GM18873 (cell line): ENCODE data around the gene PTGDR2.

Experiments
- ATAC-seq: cut with Tn5 transposase; IDR thresholded peaks from one replicate; pipeline ENCODE4 v1.9.1; 2021; ENCODE audit warnings: mild to moderate bottlenecking, moderate library complexity, moderate number of reproducible peaks; ENCODE audit not compliant: unreplicated experiment, low FRiP score

The PTGDR2 gene

DNA sequence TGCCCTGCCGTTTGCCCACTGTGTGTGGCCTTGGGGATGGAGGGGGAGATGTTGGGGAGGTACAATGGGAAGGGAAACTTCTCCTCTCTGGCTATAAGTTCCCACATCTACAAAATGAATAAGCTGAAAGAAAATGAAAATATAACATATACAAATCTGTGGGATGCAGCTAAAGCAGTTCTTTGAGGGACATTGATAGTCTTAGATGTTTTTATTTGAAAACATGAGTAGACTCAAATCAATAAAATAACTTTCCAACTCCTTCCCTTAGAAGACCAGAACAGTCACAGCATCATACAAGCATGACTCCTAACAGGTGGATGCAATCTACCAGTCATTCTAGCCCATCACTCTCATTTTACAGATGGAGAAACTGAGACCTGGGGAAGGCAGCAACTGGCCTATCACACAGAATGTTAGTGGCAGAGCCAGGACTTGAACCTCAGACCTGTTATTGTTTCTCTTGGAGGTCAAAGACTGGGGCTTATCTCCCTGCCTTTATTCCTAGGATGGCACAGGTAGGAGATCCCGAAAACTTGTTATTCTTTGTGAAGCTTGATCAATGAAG, 39.1 kb downstream of the PTGDR2 start:
- no peak for ATAC-seq

DNA sequence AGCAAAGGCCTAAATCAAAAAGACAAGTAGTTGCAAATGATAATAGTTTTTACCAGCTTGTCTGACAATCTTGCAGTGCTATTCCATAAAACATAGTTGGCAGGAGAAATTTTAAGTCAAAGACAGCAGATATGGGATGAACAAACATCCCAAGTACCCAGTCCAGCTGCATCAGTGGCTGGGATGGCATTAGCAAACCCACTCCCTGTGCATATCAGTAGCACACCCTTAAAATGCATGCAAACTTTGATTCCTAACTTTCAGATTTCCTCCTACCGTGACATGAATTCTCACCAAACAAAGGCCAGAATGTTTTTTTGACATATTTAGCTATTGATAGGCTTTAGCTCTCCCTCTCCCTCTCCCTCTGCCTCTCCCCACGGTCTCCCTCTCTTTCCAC, 41.6 kb downstream of the PTGDR2 start:
- no peak for ATAC-seq

DNA sequence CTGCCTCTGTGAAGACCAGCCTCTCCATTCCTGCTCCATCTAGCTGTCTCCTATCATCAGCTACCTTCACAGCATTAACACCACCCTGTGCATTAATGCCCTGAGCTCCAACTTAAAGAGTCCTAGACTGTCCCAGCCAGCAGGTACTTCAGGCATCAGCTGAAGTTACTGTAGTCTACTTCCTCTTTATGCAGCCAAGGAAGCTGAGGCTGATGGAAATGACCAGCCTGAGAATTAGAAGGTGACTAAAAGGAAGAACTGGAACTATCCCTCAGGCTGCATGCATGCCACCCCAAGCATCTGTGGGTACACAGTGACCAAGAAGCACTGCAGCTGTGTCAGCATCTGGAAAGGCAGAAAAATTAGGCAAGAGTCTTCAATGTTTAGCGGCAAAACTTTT, 42.4 kb downstream of the PTGDR2 start:
- no peak for ATAC-seq

DNA sequence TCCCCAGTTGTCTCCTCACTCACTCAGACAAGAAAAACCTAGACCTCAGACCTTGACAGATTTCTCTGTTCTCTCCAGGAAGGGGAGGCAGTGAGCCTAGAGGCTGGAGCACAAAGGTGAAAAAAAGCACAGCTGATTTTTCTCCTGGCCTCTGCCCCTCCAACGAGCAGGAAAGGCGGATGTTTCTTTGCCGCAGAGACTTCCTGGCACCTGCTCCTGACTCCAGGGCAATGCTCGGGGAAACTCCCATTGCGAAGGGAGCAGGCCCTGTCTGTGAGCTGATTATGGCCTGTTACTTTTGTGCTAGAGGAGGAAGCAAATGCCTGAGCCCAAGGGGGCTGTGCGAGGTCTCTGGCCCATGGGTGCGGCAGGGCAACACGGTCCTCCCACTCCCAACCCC, 45.2 kb downstream of the PTGDR2 start:
- ATAC-seq = no peak

DNA sequence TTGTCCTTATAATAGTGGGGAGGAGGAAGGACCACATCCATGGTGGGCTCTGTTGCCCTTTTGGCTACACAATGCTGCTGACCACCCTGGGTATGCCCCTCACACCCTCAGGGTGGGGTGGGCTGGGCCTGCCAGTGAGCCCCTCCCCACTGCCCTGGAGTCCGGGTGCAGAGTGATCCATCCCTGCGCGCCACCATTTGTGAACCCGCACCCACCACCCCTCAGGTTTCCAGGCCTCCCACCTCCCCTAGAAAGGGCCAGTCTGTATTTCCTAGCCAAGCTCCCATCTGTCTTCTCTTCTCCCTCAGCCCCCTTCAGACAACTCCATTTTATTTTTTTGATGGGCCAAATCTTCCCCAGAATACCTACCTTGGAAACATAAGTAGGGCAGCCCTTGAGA, 45.6 kb downstream of the PTGDR2 start:
- ATAC-seq = no peak

DNA sequence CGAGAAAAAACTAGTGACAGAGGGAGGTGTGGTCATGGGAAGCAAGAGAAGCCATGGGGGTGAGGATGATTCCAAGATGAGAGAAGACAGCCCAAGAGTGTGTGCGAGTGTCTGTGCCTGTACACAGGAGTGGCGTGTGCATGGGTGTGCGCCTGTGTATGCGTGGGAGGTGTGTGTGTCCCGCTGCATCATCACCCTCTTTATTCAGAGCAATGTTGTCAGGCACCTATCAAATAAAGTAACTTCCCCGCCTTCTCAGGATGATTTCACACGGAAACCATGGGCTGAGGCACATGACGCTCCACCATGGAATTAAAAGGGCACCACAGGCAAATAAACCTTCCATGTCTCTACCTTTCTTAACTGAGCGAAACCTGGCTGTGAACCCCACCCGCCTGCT, 46.1 kb downstream of the PTGDR2 start:
- no peak for ATAC-seq

DNA sequence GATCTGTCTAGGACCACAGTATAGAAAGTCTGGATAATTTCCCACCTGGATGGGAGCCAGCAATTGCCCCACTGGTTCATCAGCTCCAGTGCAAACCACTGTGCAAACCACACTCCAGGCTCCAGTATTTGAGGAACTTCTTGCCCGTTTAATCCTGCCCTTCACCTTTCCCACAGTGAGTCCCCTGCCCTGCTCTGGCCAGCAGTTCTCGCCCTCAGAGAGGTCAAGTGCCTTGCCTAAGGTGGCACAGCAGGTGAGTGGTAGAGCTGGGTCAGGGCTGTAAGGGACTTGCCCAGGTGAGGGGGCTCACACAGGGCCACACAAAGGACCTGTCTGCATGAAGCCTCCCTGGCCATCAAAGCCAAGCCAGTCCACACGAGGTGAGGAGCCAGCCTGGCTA, 46.5 kb downstream of the PTGDR2 start:
- no peak for ATAC-seq

DNA sequence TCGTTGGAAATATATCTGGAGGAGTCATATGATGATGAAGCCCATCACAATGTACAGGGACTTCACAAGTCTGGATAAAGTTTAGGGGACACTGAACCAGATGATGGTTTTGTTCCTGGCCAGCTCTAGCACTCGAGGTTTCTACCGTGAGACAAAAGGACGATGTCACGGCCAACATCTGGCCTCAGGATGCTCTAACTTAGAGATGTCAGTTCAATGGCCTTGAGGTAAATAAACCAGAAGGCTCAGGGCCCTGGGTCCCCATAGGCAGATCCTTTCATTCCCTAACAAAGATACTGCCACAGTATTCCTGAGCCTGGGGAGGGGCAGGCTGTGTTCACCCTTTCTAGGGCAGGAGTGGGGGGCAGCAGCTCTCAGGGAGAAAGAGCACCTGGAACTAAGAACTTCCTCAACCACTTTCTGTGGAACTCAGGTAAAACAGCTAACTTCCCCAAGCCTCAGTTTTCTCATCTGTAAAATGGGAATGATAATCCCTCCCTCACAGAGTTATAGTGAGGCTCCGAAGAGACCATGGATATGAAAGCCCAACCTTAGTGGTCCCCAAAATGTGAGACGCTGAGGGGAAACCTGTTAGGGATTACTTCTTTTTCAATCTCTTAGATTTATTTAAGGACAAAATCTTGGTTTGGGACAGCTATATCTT, 52.3 kb downstream of the PTGDR2 start:
- no peak for ATAC-seq

DNA sequence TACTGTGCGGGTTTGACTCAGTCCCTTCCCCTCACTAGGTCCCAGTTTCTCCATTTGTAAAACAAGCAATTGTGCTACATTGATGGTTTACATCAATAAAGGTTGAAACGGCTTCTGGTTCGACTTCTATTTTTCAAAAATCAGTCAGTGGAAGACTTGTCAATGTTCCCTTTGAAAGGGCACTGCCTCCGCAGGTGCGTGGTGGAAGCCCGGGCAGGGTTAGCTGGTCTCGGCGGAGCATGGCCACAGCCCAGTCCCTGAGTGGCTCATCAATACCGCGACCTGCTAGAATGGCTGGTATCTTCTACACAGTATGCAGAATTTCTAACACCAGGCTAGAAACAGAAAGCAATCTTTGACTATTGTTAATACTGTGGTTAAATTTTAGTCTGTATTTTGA, 54.6 kb downstream of the PTGDR2 start:
- no peak for ATAC-seq
